ENCODE results near the gene APOM.
A peak's percentile ranks its signal among the peaks of the same experiment; 100 is the strongest.

The APOM gene

GRCh38 chr6:31680226-31681134, 24.8 kb downstream of the APOM start, which contains the start of gene LY6G5C:
Gene LY6G5C (minus strand): TSS chr6:31681067. CDS start chr6:31680373, 694 bp downstream.
- DNase-seq (ENCODE audit: low read depth in 2 of 2), result peak in 1 of 2 donors; percentile 45

GRCh38 chr6:31681135-31681671, 25.5 kb downstream of the APOM start:
- peak in 1 of 2 donors; percentile 39 for DNase-seq (ENCODE audit: low read depth in 2 of 2)

GRCh38 chr6:31683591-31683990, 27.9 kb downstream of the APOM start:
- DNase-seq (ENCODE audit: low read depth in 2 of 2), result no peak

GRCh38 chr6:31686483-31686882, 30.8 kb downstream of the APOM start:
- no peak for DNase-seq (ENCODE audit: low read depth in 2 of 2)

GRCh38 chr6:31687321-31687720, 31.6 kb downstream of the APOM start:
- DNase-seq (ENCODE audit: low read depth in 2 of 2), result no peak

GRCh38 chr6:31687860-31688693, 32.4 kb downstream of the APOM start:
- no peak for DNase-seq (ENCODE audit: low read depth in 2 of 2)

- no peak for DNase-seq (ENCODE audit: low read depth in 2 of 2)
Measured at GRCh38 chr6:31689249-31690110, 33.8 kb downstream of the APOM start.

GRCh38 chr6:31690231-31691077, 34.8 kb downstream of the APOM start:
- DNase-seq (ENCODE audit: low read depth in 2 of 2), result no peak

GRCh38 chr6:31691078-31691463, 35.4 kb downstream of the APOM start:
- no peak for DNase-seq (ENCODE audit: low read depth in 2 of 2)

- DNase-seq (ENCODE audit: low read depth in 2 of 2), result no peak
Measured at GRCh38 chr6:31691564-31692108, 35.9 kb downstream of the APOM start.

GRCh38 chr6:31692353-31692752, 36.7 kb downstream of the APOM start:
- no peak for DNase-seq (ENCODE audit: low read depth in 2 of 2)

- DNase-seq (ENCODE audit: low read depth in 2 of 2), result no peak
Measured at GRCh38 chr6:31692886-31693285, 37.2 kb downstream of the APOM start.

- DNase-seq (ENCODE audit: low read depth in 2 of 2), result no peak
Measured at GRCh38 chr6:31693535-31693934, 37.8 kb downstream of the APOM start.

GRCh38 chr6:31697555-31697954, 41.9 kb downstream of the APOM start:
- no peak for DNase-seq (ENCODE audit: low read depth in 2 of 2)

- DNase-seq (ENCODE audit: low read depth in 2 of 2), result no peak
Measured at GRCh38 chr6:31700740-31701401, 45.2 kb downstream of the APOM start.

- no peak for DNase-seq (ENCODE audit: low read depth in 2 of 2)
Measured at GRCh38 chr6:31701666-31702404, 46.1 kb downstream of the APOM start.

GRCh38 chr6:31702405-31702818, 46.7 kb downstream of the APOM start:
- DNase-seq (ENCODE audit: low read depth in 2 of 2), result peak in 1 of 2 donors; percentile 19

- DNase-seq (ENCODE audit: low read depth in 2 of 2), result peak; percentile 94 to 95
Measured at GRCh38 chr6:31702819-31703716, 47.4 kb downstream of the APOM start, which contains the start of gene ABHD16A. Gene ABHD16A (minus strand): TSS chr6:31703324. CDS start chr6:31703281, 43 bp downstream.

Measured in stimulated activated CD4-positive, alpha-beta T cell treated with anti-CD3 and anti-CD28 coated beads, Interleukin-1b, Interleukin-23, amount 100 ng/mL, for 4 hours (primary cell).